Colonic mucosa (tissue), 4 donors: ENCODE results near the gene FAM149A. TPM values are rescaled to one million over a fixed set of nuclear protein-coding genes. Genes with fewer than 3 reads are reported as not detected.

Experiments
- DNase-seq: peaks from one replicate; pipeline ENCODE4 v3.0.0-alpha.2; 2020
- H3K27ac ChIP-seq: fragments of 200-600 bp; one replicate; pipeline ENCODE4 v1.8.0; 2021
- H3K27me3 ChIP-seq: fragments of 200-600 bp; one replicate; pipeline ENCODE4 v1.8.0; 2021
- H3K36me3 ChIP-seq: fragments of 200-600 bp; one replicate; pipeline ENCODE4 v1.8.0; 2021
- H3K4me1 ChIP-seq: fragments of 200-600 bp; one replicate; pipeline ENCODE4 v1.8.0; 2021; ENCODE audit warnings: mild to moderate bottlenecking
- H3K4me3 ChIP-seq: fragments of 200-600 bp; one replicate; pipeline ENCODE4 v1.8.0; 2021
- H3K9ac ChIP-seq, 2 donors: one replicate each; pipeline ENCODE4 v1.7.0; 2013; ENCODE audit warnings: control low read depth in 2 of 2, low read depth in 2 of 2, low read length in 2 of 2
- H3K9me3 ChIP-seq: fragments of 200-600 bp; one replicate; pipeline ENCODE4 v1.8.0; 2021
- intact Hi-C: fragments of 100-400 bp; cut with DNase I; formaldehyde crosslinking; loops from one replicate; pipeline ENCODE4 v1.14.1; 2022
- total RNA-seq, 2 donors: library from RNA; stranded (reverse); fragmentation: NEBNext Ultra II Directional in 1 of 2; extraction: Animal tissue kit (Norgen Biotek cat#: 25700) in 1 of 2; gene quantifications; one replicate each; pipeline ENCODE4 v1.2.1, GENCODE V29; 2021
- TF ChIP-seq, protein P1 (sequence below): fragments of 200-600 bp; IDR thresholded peaks from one replicate; pipeline ENCODE4 v1.8.0; 2022; ENCODE audit warnings: antibody characterized with exemption, mild to moderate bottlenecking
- donor health status: healthy.
- donor health status: DM: no; HTN: no; CAD: no.
- donor health status: DM: no; HTN: no; CAD: no.

The FAM149A gene
- total RNA-seq, 2 donors from 2014 or later: 13.8 to 16.6 TPM

DNA sequence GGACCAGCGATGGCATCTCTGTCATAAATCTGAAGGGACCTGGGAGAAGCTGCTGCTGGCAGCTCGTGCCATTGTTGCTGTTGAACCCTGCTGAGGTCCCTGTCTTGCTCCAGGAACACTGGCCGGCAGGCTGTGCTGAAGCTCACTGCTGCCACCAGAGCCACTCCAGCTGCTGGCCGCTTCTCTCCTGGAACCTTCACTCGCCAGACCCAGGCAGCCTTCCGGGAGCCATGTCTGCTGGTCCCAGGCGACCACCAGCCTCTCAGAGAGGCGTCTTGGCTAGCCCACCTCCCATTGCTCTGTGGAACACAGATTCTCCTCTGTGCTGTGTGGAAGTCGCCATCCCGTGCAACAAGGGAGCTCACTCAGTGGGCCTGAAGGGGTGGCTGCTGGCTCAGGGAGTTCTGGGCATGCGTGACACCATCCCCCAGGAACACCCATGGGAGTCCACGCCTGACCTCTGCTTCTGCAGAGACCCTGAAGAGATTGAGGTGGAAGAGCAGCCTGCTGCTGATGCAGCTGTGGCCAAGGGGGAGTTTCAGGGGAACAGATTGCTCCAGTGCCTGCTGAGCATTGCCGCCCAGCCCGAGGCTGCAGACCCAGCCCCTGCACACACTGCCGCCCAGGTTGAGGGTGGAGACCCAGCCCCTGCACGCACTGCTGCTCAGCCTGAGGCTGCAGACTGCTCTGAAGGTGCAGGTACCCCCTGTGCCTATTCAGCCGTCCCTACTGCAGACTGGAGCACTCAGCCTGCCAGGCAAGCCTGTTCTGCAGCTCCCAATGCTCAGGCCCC is 53.7 kb downstream of the FAM149A start:
- Histone ChIP-seq H3K9me3 (no peaks in the 10 kb centered on the region), H3K4me3 (no peak overlapping the region), H3K9ac (no peak overlapping the region), H3K27ac (no peak overlapping the region), H3K27me3 (no peaks in the 10 kb centered on the region), H3K36me3 (no peaks in the 10 kb centered on the region), H3K4me1 (no peaks in the 10 kb centered on the region)
- TF ChIP-seq, protein P1, sequence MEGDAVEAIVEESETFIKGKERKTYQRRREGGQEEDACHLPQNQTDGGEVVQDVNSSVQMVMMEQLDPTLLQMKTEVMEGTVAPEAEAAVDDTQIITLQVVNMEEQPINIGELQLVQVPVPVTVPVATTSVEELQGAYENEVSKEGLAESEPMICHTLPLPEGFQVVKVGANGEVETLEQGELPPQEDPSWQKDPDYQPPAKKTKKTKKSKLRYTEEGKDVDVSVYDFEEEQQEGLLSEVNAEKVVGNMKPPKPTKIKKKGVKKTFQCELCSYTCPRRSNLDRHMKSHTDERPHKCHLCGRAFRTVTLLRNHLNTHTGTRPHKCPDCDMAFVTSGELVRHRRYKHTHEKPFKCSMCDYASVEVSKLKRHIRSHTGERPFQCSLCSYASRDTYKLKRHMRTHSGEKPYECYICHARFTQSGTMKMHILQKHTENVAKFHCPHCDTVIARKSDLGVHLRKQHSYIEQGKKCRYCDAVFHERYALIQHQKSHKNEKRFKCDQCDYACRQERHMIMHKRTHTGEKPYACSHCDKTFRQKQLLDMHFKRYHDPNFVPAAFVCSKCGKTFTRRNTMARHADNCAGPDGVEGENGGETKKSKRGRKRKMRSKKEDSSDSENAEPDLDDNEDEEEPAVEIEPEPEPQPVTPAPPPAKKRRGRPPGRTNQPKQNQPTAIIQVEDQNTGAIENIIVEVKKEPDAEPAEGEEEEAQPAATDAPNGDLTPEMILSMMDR: no peak
- intact Hi-C loops: no loop called here
- DNase-seq: no peak

DNA sequence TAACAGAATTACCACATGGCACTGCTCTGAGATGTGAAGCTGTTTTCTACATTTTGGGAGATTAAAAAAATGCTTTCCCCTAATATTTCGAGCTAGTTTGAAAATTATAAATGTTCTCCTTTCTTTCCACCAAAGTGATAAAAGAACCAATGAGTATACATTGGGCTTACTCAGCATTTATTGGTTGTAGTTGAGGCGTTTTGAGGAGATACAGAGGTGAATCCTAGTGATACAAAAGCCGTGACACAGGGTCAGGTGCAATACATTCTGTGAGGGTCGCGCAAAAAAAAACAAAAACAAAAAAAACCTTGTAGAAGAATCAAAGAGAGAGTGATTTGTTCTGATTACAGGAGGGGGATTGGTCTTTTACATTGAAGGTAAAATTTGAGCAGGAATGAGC is 54.5 kb downstream of the FAM149A start:
- intact Hi-C loops: no loop called here
- no peaks in the 10 kb centered on the region for H3K4me1 ChIP-seq
- H3K9me3 ChIP-seq: no peaks in the 10 kb centered on the region
- H3K27ac ChIP-seq: no peak overlapping the region
- H3K27me3 ChIP-seq: no peaks in the 10 kb centered on the region
- no peak overlapping the region for H3K4me3 ChIP-seq
- no peak for DNase-seq
- no peaks in the 10 kb centered on the region for H3K36me3 ChIP-seq
- TF ChIP-seq, protein P1: no peak
- H3K9ac ChIP-seq: no peak overlapping the region

- intact Hi-C loops: no loop called here
- H3K36me3 ChIP-seq: no peaks in the 10 kb centered on the region
- TF ChIP-seq, protein P1: no peak
These were observed 55.1 kb downstream of the FAM149A start for GRCh38 chr4:186159613-186160012.

GRCh38 chr4:186161138-186161537 is 56.6 kb downstream of the FAM149A start:
- TF ChIP-seq, protein P1: no peak
- Histone ChIP-seq H3K36me3 (no peaks in the 10 kb centered on the region), H3K4me1 (no peaks in the 10 kb centered on the region), H3K9ac (no peak overlapping the region), H3K27me3 (no peaks in the 10 kb centered on the region), H3K27ac (no peak overlapping the region), H3K4me3 (no peak overlapping the region), H3K9me3 (no peaks in the 10 kb centered on the region)
- intact Hi-C loops: no loop called here
- DNase-seq: no peak

More at GRCh38 chr4:186159613-186160012, 55.1 kb downstream of the FAM149A start:
- no peak overlapping the region for H3K27ac ChIP-seq
- no peak overlapping the region for H3K4me3 ChIP-seq
- H3K4me1 ChIP-seq: no peaks in the 10 kb centered on the region
- H3K9ac ChIP-seq: no peak overlapping the region
- DNase-seq: no peak
- H3K27me3 ChIP-seq: no peaks in the 10 kb centered on the region
- no peaks in the 10 kb centered on the region for H3K9me3 ChIP-seq

GRCh38 chr4:186166852-186167512 is 62.5 kb downstream of the FAM149A start:
- Histone ChIP-seq H3K9me3 (no peaks in the 10 kb centered on the region), H3K4me1 (no peaks in the 10 kb centered on the region), H3K9ac (no peak overlapping the region), H3K4me3 (no peak overlapping the region), H3K27ac (no peak overlapping the region), H3K36me3 (no peaks in the 10 kb centered on the region), H3K27me3 (no peaks in the 10 kb centered on the region)
- no peak for DNase-seq
- TF ChIP-seq, protein P1: no peak
- intact Hi-C loops: no loop called here
